HFFc6 (cell line): ENCODE results near the gene THSD4. TPM values are rescaled to one million over a fixed set of nuclear protein-coding genes. Genes with fewer than 3 reads are reported as not detected.

ENCODE experiments used
- DNase-seq: peaks from one replicate; pipeline ENCODE4 v3.0.0-alpha.2; 2018
- H3K27ac Mint-ChIP-seq: 2 replicates; pipeline ENCODE4 v1.8.0; 2020; ENCODE audit warnings: mild to moderate bottlenecking, mixed read lengths
- H3K27me3 Mint-ChIP-seq: 2 replicates; pipeline ENCODE4 v1.8.0; 2021; ENCODE audit warnings: mild to moderate bottlenecking, moderate library complexity, mixed read lengths; ENCODE audit not compliant: insufficient read depth
- H3K36me3 Mint-ChIP-seq: 2 replicates; pipeline ENCODE4 v1.8.0; 2021; ENCODE audit warnings: low read depth, mixed read lengths
- H3K4me1 Mint-ChIP-seq: 2 replicates; pipeline ENCODE4 v1.8.0; 2020; ENCODE audit warnings: low read depth, mixed read lengths
- H3K4me3 Mint-ChIP-seq: 2 replicates; pipeline ENCODE4 v1.8.0; 2020; ENCODE audit warnings: mild to moderate bottlenecking, moderate library complexity, mixed read lengths
- H3K9me3 Mint-ChIP-seq: 2 replicates; pipeline ENCODE4 v1.8.0; 2020; ENCODE audit warnings: mild to moderate bottlenecking, mixed read lengths
- total RNA-seq, 6 experiments: library from RNA; stranded (reverse); fragmentation: NEBNext Ultra II Directional; extraction: Animal tissue kit (Norgen Biotek cat#: 25700); gene quantifications; 2 replicates in 1 of 6; 3 replicates in 5 of 6; pipeline ENCODE4 v1.2.3, GENCODE V29; 2021
- TF ChIP-seq, protein P1 (sequence below): fragments of 200-600 bp; sonication (generic); IDR thresholded peaks from 2 replicates; pipeline ENCODE4 v1.5.0; 2021; ENCODE audit warnings: antibody characterized with exemption, mild to moderate bottlenecking

Gene THSD4
- total RNA-seq, 6 experiments from 2014 or later, result 32.7 to 39.1 (median 36.4) TPM

DNA sequence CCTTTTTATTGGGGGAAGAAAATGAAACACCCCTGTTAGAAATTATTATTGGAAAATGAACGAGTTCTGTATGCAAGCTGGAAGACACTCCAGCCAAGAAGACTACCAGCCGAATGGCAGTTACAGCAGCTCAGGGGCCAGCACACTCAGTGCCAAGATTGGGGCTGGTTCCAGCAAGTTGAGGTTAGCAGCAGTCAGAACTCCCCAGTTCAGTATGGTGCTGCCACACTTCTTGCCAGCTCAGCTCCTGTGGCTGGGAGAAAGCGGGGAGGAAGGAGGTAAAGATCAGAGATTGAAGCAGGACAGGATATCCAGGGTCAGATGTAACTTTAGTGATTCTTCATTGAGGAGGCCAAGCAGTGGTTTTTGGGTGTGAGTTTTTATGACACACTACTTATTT, 414.8 kb downstream of the THSD4 start:
- Mint-ChIP-seq H3K4me3 (no peak overlapping the region), H3K27ac (no peak overlapping the region), H3K27me3 (no peaks in the 10 kb centered on the region), H3K36me3 (no peaks in the 10 kb centered on the region), H3K9me3 (no peaks in the 10 kb centered on the region), H3K4me1 (peaks cover 20% of the 10 kb centered on the region)
- DNase-seq, result no peak
- TF ChIP-seq, protein P1, sequence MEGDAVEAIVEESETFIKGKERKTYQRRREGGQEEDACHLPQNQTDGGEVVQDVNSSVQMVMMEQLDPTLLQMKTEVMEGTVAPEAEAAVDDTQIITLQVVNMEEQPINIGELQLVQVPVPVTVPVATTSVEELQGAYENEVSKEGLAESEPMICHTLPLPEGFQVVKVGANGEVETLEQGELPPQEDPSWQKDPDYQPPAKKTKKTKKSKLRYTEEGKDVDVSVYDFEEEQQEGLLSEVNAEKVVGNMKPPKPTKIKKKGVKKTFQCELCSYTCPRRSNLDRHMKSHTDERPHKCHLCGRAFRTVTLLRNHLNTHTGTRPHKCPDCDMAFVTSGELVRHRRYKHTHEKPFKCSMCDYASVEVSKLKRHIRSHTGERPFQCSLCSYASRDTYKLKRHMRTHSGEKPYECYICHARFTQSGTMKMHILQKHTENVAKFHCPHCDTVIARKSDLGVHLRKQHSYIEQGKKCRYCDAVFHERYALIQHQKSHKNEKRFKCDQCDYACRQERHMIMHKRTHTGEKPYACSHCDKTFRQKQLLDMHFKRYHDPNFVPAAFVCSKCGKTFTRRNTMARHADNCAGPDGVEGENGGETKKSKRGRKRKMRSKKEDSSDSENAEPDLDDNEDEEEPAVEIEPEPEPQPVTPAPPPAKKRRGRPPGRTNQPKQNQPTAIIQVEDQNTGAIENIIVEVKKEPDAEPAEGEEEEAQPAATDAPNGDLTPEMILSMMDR, result no peak

DNA sequence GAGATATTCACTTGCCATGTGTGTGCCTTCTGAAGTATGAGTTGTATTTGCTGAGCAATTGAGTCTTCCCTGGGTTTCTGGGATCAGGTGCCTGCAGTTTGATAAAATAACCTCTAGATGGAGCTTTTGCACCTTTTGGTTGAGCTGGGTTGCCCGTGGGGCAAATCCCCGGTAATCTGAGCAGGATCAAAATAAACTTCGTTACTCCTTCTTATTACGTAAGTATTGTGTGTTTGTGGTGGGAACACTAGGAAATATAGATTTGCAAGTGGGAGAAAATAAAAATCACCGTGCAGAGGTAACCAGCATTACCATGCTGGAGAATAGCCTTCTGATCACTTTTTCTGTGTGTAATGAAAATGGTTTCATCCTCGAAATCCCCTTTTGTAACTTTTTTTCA, 417.7 kb downstream of the THSD4 start:
- Mint-ChIP-seq H3K9me3 (no peaks in the 10 kb centered on the region), H3K4me3 (no peak overlapping the region), H3K4me1 (peaks cover 13% of the 10 kb centered on the region), H3K36me3 (no peaks in the 10 kb centered on the region), H3K27me3 (peaks cover 3% of the 10 kb centered on the region; the same call in 1 of the 2 replicates), H3K27ac (no peak overlapping the region)
- DNase-seq, result peak; percentile 22
- TF ChIP-seq, protein P1, result peak; percentile 85

DNA sequence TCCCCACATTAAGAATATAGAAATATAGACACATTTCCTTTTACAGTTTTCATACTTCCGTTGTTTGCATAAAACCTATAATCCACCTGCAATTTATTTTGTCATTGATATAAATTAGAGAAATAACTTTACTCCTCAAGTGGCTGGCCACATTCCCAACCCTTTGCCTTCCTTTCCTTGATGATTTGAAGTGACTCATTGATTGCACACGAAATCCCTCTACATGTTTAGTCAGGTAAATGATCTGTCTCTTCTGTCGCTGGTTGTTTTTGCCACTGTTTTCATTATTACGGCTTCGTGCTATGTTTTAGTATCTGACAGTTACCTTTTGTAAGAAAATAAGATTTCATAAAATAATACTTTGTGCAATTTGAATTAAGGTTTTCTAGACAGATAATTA, 422.9 kb downstream of the THSD4 start:
- TF ChIP-seq, protein P1, result no peak
- DNase-seq, result no peak
- no peak overlapping the region for H3K4me3 Mint-ChIP-seq
- peaks cover 22% of the 10 kb centered on the region for H3K4me1 Mint-ChIP-seq
- peaks cover 3% of the 10 kb centered on the region; the same call in 1 of the 2 replicates for H3K27me3 Mint-ChIP-seq
- no peak overlapping the region for H3K27ac Mint-ChIP-seq
- H3K9me3 Mint-ChIP-seq, result no peaks in the 10 kb centered on the region
- H3K36me3 Mint-ChIP-seq, result no peaks in the 10 kb centered on the region

DNA sequence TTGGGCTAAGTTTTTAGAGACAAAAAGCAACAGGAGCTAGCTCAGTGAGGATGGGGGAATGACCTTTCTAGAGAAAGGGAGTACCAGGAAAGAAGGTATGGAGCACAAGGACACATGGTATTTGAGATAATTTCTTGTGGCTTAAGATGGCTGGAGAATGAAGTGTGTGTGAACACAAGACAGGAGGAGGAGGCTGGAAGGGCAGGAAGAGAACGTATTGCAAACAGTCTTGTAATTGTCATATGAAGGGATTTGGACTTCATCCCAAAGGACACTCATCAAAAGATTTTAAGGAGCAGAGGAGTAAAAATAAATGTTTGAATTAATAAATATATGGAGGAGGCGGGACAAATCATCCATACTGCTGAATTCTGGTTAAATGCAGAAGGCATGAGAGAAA, 426.5 kb downstream of the THSD4 start:
- Mint-ChIP-seq H3K27me3 (peaks cover 3% of the 10 kb centered on the region; the same call in 1 of the 2 replicates), H3K4me3 (no peak overlapping the region), H3K27ac (no peak overlapping the region), H3K36me3 (peaks cover 6% of the 10 kb centered on the region; the same call in 1 of the 2 replicates), H3K4me1 (peaks cover 28% of the 10 kb centered on the region), H3K9me3 (no peaks in the 10 kb centered on the region)
- no peak for DNase-seq
- TF ChIP-seq, protein P1, result no peak

DNA sequence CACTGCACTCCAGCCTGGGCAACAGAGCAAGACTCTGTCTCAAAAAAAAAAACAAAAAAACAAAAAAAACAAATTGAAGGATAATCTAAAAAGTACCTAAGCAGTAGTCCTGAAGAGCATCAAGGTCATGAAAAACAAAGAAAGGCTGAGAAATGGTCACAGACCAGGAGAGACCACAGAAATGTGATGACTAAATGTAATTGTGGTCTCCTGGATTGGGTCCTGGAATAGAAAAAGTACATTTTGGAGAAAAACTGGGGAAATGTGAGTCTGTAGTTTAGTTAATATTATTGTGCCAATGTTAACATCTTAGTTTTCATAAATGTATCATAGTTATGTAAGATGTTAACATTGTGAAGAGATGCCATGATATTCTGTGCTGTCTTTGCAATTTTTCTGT, 427.6 kb downstream of the THSD4 start:
- H3K4me3 Mint-ChIP-seq, result no peak overlapping the region
- H3K9me3 Mint-ChIP-seq, result no peaks in the 10 kb centered on the region
- DNase-seq, result no peak
- TF ChIP-seq, protein P1, result no peak
- H3K36me3 Mint-ChIP-seq, result peaks cover 6% of the 10 kb centered on the region; the same call in 1 of the 2 replicates
- peaks cover 28% of the 10 kb centered on the region for H3K4me1 Mint-ChIP-seq
- H3K27ac Mint-ChIP-seq, result no peak overlapping the region
- peaks cover 2% of the 10 kb centered on the region; the same call in 1 of the 2 replicates for H3K27me3 Mint-ChIP-seq

DNA sequence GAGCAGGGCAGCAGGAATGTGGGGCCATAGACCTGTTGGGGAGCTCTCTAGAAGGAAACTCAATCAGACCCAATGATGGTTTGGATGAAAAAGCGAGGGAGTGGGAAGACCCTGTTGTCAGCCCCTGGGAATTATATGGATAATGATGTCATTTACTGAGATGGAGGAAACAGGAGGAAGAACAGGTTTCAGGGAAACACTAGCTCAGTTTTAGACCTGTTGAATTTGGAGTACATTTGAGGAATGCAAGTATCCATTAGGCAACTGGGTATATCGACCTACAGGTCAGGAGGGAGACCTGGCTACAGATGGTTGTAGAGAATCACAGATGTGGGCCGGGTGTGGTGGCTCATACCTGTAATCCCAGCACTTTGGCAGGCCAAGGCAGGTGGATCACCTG, 428.1 kb downstream of the THSD4 start:
- Mint-ChIP-seq H3K27me3 (peaks cover 2% of the 10 kb centered on the region; the same call in 1 of the 2 replicates), H3K4me1 (peaks cover 22% of the 10 kb centered on the region), H3K9me3 (no peaks in the 10 kb centered on the region), H3K4me3 (no peak overlapping the region), H3K27ac (no peak overlapping the region), H3K36me3 (peaks cover 6% of the 10 kb centered on the region; the same call in 1 of the 2 replicates)
- no peak for DNase-seq
- TF ChIP-seq, protein P1, result no peak
